ENCODE data around the gene LPIN1.

Gene LPIN1

DNA sequence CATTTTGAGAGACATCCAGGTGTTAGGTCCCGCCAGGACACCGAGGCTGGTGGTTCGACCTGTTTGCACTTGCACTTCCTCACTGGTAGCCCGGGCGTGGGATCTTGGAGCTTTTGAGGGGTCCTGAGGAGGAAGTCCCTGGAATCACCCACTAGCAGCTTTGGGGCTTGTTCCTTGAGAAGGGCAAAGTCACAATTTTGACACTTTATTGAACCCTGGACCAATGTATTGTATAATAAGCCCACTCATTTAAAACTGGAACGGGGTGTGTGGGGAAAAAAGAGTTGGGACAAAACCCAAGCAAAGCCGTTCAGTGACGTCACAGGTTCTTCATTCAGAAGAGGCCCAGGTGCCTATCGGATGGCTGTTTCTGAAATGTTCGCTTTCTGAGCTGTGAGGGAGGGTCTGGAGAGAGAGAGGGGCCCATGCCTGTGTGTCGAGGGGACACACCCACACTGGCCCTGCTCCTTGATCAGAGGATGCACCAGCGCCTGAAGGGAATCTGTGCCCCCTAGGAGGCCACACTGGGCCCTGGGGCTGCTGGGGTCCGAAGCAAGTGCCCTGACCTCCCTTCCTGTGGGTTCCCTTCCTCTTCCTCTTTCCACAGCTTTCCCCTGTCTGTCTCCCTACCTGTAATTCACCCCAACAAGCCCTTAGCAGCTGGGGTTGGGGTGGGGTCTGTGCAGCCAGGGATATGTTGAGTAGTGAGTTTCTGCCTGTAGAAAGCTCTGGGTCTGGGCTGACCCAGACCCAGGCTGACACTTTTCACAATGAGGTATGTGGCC is 2.6 kb downstream of the LPIN1 start:
- no peak for DNase-seq (ENCODE audit: low read depth, low spot score)
- no peak overlapping the region for H3K4me3 ChIP-seq (ENCODE audit: low read depth, low read length)
- in situ Hi-C loops (cut with HindIII; ENCODE audit: low sequenced_read_pairs): no loop called here
- TF ChIP-seq, protein P1, sequence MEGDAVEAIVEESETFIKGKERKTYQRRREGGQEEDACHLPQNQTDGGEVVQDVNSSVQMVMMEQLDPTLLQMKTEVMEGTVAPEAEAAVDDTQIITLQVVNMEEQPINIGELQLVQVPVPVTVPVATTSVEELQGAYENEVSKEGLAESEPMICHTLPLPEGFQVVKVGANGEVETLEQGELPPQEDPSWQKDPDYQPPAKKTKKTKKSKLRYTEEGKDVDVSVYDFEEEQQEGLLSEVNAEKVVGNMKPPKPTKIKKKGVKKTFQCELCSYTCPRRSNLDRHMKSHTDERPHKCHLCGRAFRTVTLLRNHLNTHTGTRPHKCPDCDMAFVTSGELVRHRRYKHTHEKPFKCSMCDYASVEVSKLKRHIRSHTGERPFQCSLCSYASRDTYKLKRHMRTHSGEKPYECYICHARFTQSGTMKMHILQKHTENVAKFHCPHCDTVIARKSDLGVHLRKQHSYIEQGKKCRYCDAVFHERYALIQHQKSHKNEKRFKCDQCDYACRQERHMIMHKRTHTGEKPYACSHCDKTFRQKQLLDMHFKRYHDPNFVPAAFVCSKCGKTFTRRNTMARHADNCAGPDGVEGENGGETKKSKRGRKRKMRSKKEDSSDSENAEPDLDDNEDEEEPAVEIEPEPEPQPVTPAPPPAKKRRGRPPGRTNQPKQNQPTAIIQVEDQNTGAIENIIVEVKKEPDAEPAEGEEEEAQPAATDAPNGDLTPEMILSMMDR (IDR thresholded peaks at IDR 0.05; ENCODE audit: low read depth, low read length): no peak

DNA sequence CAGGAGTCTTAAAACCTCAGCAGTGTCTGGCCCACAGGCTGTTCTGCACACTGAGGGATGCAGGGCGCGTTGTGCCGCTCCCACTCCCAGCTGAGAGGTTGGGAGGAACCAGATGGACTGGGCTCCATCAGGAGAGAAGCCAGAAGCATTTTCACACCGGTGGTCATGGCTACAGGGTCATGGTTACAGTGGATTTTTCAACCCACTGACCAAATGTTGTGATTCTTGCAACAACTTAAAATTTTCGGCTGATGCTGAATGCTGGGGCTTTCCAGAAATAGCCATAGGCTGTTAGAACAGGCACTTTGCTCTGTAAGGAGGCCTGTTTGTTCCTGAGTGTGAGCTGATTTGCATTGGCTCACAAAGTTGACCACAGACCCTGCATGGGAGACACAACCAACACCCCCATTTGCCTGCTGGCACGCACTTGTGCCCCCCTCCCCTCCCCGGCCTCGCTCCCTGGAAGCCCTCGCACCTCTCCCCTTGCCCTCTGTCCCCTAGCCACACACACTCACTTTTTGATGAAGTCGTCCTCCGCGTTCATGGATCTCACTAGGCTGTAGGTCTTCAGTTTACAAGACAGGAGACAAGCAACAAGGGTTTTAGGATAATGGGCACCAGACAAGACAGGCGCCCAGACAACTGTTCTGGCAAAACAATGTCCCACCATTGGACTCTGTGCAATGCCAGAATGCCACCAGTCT is 3.4 kb downstream of the LPIN1 start:
- TF ChIP-seq, protein P1 (IDR thresholded peaks at IDR 0.05; ENCODE audit: low read depth, low read length): no peak
- no peak overlapping the region for H3K4me3 ChIP-seq (ENCODE audit: low read depth, low read length)
- peak; percentile 19 for DNase-seq (ENCODE audit: low read depth, low spot score)
- in situ Hi-C loops (cut with HindIII; ENCODE audit: low sequenced_read_pairs): no loop called here

DNA sequence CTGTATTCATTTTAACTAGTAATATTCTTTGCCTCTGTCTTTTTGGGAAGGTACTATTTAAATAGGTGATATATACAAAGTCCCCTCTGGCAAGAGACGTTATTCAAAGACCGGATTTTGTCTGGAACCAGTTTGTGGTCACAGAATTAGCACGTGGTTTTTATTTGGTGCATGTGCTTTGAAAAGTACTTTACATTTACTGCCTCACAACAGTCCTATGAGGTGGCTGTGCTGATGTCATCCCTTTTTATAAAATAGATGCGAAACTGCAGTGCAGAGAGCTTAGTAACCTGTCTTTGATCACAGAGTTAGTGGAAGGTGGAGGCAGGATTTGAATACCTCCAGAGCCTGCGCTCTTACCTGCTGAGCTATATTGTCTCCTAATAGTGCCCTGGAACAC is 4.0 kb downstream of the LPIN1 start:
- TF ChIP-seq, protein P1 (IDR thresholded peaks at IDR 0.05; ENCODE audit: low read depth, low read length): no peak
- in situ Hi-C loops (cut with HindIII; ENCODE audit: low sequenced_read_pairs): no loop called here
- no peak overlapping the region for H3K4me3 ChIP-seq (ENCODE audit: low read depth, low read length)
- DNase-seq (ENCODE audit: low read depth, low spot score): peak; percentile 23

DNA sequence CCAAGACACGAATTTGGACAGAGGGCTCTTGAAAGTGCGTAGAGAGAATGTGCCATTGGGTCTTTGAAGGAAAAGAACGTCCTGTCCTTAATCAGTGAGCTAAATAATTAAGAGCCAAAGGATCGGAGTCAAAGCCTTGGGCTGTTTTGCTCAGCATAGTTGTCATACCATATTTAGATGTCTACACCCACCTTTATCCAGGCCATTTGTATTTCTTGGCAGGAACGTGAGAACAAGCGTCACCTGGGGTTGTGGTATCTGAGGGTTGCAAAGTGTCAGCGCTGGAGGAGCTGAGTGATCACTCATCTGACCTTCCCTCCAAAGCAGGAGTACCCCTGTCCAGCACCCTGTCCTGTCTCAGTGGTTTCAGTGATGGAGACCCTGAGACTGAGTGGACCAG is 4.5 kb downstream of the LPIN1 start:
- DNase-seq (ENCODE audit: low read depth, low spot score): no peak
- in situ Hi-C loops (cut with HindIII; ENCODE audit: low sequenced_read_pairs): no loop called here
- TF ChIP-seq, protein P1 (IDR thresholded peaks at IDR 0.05; ENCODE audit: low read depth, low read length): no peak
- H3K4me3 ChIP-seq (ENCODE audit: low read depth, low read length): no peak overlapping the region

DNA sequence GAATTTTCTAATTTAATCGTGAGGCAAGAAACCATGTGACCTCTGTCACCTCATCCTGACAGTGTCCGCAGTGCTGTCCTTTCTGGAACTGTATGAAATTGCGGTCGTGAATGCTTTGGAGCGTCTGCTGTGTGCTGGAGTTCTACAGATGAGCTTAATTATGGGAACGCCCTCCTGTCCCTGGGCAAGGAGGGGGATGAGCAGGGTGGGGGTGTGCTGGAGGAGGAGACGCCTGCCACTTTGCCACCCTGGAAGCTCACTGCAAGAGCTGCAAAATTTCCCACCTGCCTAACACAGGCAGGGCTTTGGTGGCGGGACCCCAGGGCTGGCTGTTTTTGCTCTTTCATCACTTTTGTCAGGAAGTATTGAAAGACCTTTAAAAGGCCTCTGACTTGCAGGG is 6.5 kb downstream of the LPIN1 start:
- TF ChIP-seq, protein P1 (IDR thresholded peaks at IDR 0.05; ENCODE audit: low read depth, low read length): no peak
- in situ Hi-C loops (cut with HindIII; ENCODE audit: low sequenced_read_pairs): no loop called here
- no peak overlapping the region for H3K4me3 ChIP-seq (ENCODE audit: low read depth, low read length)
- DNase-seq (ENCODE audit: low read depth, low spot score): no peak

DNA sequence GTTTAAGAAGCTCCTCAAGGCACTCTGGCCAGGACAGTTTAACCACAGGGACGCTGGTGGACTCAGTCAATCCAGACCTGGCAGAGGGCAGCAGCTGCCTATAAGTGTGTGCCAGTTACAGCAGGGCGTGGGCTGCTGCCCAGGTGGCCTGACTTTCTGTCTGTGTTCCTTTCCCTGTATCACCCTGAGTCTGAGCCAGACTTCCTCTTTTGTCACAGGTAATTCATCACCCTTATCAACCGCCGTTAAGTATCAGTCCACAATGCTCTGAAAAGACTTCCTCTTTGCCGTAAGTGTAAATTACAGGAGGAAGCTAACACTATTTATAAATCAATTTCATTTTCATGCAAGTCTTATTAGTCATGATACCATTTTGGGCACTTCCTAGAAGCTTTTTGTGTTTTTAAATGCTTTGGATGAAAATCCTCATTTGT is 7.0 kb downstream of the LPIN1 start:
- no peak overlapping the region for H3K4me3 ChIP-seq (ENCODE audit: low read depth, low read length)
- in situ Hi-C loops (cut with HindIII; ENCODE audit: low sequenced_read_pairs): no loop called here
- TF ChIP-seq, protein P1 (IDR thresholded peaks at IDR 0.05; ENCODE audit: low read depth, low read length): no peak
- peak; percentile 19 for DNase-seq (ENCODE audit: low read depth, low spot score)

Data from astrocyte of the spinal cord (primary cell).